GM18870 (cell line): ENCODE data around the gene BCR.

Source experiments
- ATAC-seq: cut with Tn5 transposase; IDR thresholded peaks from one replicate; pipeline ENCODE4 v1.9.1; 2021; ENCODE audit warnings: moderate library complexity; ENCODE audit not compliant: unreplicated experiment

BCR gene

DNA sequence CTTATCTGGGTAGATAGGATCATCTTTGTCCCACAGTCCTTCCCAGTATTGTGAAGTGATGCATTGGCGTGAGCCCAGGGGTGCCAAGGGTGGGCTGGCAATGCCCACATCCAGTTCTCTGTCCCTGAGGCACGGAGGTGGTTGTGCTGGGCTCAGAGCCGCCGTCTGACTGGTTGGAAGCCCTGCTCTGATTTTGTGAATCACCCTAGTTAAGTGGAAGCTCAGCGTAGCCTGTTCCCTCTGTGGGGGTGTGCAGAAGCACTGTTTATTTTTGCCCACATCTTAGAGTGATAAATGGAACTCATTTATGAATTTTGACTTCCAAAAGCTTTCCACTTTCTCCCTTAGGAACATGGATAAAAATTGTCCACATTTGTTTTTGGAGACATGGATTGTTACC is 13.6 kb downstream of the BCR start:
- ATAC-seq = no peak

DNA sequence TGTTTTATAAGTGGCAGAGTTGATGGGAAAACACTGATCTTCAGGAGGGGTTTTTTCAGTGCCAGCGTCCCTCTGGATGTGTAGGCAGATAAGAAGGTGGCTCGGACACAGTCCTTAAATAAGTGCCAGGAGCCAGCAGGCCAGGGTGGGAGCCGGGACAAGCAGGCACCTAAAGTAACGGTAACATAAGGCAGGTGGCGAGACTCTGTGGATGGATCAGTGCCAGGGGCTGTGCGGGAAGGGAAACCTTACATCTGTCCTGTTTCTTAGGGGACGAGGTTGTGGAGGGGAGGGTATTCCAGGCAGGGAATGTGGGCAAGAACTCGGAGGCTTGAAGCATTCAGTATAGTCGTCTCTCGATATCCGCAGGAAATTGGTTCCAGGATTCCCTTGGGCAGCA is 15.9 kb downstream of the BCR start:
- ATAC-seq = no peak

DNA sequence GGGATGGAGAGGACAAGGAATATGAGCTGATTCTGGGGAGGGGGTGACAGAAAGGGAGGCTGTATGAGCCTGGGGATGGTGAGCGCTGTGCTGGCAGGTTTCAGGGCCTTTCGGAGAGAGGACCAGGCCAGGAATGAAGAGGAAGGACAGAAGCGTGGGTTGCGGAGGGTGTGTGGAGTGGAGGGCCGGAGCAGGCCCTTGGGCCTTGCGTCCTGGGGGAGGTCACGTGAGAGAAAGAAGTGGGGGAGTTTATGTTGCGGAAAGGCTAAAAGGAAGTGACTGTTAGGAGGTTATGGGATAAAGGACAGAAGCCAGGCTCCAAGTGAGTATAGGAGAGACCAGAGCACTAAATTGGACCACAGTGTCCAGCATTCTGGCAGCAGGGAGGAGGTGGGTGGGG is 17.5 kb downstream of the BCR start:
- ATAC-seq = no peak

DNA sequence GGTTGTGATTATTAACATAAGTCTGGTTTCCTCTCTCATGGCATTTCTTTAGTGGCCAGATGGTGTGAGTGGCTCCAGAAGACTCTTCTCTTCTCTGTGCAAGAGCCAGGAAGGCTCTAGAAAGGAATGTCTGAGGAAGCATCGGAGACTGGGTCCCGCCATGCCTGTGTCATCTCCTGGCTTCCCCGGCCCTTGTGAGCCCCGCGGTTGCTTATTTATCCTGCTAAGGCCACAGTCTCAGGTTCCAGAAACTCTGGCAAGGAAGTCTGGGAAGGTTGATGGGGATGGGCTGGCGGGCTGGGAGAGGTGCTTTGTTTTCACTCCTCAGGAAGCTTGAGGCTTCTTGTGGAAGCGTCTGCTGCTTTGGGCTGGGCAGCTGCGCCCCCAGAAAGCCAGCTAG is 18.9 kb downstream of the BCR start:
- no peak for ATAC-seq

DNA sequence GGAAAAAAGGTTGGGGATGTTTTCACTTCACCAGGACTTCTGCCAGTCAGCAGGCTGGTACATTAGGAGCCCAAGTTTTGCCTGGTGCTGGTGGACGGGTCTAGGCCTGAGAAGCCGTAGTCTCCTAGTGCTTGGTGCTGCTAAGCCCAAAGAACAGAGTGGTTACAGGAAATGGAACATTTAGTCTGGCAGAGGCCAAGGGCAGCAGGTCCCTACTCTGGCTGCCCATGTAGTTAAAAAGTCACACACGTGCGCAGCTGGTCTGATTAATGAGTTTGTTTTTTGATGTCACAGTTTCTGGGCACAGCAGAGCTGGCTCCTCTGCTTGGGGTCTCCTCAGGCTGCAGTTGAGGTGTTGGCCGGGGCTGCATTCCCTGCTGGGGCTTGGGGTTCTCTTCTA is 20.6 kb downstream of the BCR start:
- no peak for ATAC-seq

DNA sequence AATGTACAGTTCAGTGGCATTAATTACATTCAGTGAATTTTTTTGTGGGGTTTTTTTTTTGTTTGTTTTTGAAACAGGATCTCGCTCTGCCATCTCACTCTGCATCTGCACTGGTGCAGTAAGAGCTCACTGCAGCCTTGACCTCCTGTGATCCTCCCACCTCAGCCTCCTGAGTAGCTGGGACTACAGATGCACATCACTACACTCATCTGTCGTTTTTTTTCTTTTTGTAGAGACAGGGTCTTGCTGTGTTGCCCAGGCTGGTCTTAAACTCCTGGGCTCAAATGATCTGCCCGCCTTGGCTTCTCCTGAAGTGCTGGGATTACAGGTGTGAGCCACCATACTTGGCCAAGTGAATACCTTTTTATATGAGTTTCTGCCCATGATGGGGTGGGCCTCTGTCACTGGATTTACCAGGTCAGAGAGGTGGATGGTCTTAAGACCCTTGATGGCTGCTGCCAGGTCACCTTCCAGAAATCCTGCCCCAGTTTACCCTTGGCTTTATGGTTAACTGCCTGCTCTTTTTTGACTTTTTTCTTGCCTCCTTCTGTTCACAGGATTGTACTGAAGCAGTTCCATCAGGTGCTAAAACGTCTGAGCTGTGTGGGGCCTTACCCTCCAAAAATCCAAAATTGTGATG is 22.6 kb downstream of the BCR start:
- no peak for ATAC-seq

DNA sequence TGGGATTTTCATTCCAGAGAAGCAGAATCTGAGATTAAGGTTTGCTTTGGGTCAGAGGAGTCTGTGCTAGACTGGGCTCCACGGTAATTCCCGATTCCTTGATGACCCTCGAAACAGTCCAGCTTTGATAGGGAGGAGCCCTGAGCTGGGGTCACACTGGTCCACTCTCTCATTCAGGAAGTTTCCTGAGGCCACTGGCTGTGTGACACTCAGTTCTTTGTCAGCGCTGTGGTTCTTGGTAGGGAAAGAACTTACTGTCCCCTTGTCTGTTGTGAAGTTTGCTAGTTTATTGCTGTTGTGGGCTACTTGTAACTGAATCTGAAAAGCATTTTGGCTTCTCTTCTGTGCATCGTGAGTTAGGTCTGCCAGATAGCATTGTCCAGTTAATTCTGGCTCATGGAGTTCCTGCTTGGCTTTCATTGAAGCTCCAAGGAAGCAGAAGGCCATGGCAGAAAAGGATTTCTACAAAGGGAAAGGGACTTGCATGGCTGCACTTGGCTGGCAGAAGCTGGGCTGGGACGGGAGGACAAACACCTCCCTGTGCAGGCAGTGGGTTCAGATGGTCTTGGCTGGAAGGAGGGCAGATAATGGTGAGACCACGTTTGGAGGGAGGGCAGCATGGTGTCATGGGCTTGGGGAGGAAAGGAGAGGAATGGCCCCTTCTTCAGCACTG is 23.3 kb downstream of the BCR start:
- ATAC-seq = no peak

DNA sequence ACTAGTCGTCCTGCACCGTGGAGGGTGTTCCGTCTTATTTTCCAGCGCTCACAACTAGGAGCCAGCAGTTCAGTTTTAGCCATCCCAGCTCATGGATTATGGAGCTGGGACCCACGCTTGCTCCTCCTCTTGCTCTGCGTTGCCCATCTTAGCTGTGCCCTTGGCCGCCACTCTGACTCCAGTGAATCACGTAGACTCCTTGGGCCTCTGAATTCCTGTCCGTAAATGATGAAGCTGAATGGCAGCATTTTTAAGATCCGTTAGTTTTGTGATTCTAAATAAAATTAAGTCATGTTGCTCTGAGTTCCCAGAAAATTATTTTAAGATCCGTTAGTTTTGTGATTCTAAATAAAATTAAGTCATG is 23.8 kb downstream of the BCR start:
- ATAC-seq = no peak

DNA sequence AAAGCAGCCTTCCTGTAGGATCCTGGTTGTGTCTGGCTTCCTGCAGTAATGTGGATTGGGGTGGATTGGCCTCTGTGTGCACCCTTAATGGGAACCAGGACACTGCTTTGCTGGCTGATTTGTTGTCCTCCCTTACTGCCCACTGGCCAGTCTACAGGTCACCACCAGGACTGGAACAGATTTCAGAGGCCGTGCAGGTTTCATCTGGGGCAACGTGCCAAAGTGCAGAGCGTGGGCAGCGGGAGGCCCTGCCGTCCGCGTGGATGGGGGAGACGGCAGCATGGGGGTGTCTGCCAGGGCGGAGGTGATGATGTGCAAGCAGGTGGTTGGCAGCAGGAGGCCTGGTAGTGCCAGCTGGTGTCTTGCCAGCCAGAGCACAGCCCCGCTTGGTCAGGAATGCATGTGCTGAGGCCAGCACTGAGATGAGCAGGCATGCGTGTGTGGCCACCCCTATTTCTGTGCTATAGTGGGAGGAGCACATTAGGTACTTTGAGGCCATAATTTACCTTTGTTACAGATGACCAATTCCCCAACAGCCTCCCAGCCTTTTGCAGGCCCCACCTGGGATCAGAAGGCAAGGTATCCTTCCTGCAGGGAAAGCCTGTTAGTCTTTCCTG is 24.3 kb downstream of the BCR start:
- no peak for ATAC-seq

DNA sequence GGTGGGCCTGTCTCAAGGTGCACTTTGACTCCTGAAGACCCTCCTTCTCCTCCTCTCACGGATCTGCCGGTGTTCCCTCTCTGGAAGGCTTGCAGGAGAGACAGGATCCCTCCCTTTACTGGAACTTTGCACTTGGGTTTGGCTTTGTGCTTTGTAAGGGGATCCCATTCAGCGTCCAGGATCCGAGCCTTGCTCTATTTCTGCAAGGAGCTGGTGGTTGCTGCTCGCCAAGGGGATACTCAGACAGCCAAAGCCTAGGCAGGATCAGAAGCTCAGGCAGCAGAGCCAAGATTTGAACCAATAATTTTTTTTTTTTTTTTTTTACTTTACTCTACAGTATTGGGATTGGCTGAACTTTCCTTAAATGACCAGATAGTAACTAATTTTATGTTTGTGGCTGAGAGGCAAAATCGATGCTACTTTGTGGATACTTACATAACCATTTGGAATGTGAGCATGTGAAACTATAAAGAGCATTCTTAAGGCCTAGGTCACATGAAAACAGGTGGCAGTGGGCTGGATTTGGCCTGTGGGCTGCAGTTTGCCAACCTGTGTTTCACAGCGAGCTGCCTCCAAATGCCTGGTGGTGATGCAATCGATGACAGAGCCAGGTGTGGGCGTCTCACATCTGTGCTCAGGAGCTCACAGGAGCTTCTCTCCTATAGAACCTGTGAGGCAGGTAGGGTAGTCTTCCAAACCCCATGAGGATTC is 25.2 kb downstream of the BCR start:
- ATAC-seq = no peak

DNA sequence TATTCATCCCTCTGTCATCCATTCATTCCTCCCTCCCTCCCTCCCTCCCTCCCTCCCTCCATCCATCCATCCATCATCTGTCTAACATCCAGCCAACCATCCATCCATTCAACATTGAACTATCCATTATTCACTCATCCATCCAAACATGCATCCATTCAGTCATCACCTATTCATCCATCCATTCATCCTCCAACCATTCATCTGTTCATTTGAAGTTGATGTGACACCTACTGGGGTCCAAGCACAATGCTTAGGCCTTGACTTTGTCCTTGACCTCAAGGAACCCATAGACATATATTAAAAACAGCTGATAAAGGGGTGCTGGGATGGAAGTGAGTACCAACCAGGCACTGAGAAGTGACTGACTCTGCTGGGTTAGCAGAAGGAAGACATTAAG is 26.6 kb downstream of the BCR start:
- no peak for ATAC-seq

DNA sequence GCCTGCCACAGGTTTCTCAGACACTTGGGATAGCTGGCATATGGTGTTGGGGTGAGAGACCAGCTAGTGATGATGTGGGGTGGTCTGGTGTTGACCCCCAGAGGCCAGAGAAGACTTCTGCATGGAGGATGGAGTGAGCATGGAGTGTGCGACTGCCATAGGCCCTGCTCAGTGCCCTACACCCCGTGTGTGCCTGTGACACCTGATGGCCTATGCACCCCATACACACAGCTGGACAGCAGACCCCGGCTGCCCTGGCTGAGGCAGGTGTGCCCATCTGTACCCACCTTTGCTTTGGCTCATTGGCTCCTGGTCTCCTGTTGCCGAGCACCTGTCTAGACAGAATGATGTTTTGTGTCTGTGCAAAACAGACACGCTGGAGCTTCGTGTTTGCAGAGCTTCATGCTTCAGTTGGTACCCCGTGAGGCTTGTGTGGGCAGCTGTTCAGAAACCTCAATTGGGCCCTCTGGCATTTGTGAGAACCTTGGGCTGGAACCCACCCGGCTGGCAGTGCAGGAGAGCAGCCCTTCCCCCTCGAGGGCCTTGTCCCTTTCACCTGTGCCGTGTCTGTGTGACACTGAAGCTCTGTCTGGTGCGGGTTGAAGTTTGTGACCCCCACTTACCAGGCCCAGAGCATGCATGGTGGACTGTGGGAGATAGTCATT is 27.6 kb downstream of the BCR start:
- no peak for ATAC-seq

DNA sequence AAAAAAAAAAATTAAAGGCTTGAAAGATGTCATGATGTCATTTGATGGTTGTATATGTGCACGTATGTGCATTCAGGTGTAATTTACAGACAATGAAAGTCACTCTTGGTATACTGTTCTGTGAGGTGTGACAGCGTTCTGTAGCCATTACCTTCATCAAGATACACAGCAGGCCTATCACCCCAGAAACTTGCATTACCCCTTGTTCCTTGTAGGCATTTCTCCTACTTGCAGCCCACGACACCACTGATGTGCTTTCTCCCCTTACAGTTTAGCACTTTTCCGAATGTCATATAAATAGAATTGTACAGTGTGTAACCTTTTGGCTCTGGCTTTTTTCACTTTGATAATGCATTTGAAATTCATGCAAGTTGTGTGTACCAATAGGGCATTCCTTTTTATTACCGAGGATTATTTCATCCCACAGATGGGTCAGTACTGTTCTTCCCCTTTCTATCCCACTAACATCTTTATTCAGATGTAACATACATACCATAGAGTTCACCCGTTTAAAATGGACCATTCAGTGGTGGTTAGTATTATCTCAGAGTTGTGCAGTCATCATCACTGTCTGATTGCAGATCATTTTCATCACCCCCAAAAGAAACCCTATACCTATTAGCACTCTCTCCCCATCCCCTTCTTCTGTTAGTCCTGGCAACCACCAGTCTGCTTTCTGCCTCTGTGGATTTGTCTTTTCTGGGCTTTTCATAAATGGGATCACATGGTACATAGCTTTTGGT is 30.3 kb downstream of the BCR start:
- ATAC-seq = no peak

DNA sequence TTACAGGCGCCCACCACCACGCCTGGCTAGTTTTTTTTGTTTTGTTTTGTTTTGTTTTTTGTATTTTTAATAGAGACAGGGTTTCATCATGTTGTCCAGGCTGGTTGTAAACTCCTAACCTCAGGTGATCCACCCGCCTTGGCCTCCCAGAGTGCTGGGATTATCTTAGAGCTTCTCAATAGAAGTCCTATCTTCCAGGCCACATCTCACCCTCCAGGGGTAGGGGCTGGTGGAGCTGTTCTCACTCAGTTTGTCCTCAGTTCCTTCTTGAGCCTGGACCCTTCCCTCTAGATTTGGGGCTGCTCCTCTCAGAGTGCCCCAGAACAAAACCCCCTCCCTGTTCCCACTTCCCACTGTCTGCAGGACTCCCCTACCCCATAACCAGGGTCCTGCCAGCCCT is 31.3 kb downstream of the BCR start:
- ATAC-seq = no peak

DNA sequence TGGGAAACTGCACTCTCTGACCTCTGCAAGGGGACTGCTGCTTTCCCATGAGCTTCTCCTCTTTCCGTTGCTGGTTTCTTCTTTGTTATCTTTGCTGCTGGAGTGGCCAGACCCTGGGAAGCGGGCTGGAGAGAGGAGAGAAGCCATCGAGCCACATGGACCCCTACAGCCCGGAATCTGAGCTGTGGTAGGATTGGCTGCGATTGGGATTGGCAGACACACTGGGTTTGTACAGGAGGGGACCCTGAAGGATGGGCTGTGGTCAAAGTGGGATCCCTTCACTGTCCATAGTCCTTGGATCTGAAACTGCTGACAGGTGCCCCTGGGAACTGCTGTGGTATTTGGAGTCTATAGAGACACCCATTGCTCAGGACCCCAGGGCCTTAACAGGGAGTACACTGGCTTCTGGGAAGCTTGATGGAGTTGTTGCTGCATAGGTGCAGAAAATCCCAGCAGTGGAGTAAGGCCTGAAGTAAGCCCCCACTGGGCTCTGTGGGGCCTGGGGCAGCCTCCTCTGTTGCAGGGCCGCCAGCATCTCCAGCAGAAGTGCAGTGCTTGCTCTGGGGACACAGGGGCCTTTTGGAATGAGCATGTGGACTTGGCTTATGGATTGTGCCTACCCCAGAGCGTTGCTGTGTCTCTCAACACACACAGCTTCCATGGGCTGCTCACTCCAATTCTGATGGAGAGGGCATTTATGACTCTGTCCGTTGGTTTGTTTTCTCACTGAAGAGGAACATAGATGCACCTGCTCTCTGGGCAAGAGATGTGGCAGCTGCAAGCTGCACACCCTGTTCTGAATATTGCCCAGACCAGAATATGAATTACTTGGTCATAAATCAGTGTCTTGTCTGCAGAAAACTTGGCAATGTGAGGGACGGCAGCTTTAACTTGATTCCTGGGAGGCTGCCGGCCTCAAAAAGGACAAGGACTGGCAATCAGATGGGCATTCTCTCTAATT is 32.0 kb downstream of the BCR start:
- ATAC-seq = no peak

DNA sequence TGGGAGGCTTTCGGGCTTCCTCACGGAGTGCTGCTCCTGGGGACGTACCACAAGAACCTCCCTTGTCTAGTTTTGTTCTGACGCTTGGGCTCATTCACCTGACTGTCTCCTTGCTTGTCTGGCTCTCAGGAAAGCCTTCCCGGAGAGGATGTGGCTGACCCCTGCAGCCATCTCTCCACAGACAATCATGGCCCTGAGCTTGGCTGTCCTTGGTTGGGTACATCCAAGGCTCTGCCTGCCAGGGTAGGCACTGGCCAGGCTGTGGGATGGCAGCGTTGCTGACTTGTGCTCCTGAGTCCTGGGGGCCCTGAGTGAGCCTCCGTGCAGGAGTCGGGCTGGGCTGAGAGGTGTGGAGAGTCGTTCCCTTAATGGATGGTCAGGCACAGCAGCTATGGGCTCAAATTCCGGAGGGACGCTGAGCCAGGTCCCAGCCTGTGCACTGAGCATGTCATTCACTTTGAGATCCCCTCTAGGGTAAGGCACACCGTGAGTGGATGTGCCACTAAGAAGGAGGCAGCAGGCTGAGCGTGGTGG is 32.8 kb downstream of the BCR start:
- no peak for ATAC-seq

DNA sequence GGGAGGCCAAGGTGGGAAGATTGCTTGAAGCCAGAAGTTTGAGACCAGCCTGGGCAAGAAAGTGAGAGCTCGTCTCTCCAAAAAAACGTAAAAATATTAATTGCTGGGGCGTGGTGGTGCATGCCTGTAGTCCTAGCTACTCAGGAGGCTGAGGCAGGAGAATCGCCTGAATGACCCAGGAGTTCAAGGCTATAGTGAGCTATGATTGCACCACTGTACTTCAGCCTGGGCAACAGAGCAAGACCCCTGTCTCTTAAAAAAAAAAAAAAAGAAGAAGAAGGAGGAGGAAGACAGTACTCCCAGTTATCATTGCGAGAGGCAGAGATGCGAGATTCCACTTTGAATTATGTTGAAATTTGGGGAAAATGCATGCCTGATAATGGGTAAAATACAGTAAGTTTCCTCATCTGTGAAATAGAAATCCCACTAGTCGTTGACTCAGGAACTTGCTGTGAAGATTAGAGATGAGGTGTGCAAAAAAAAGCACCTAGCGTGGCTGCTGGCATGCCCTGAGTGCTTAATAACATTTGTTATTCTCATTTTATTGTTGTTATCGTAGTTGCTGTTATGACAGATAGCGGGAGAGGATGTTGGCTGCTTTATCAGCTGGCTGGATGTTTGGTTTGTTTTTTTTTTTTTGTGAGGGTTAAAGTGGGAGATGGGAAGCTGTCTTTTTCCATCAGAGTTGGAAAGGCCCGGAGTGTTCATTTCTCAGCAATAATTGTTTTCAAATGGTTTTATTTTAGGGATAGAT is 33.4 kb downstream of the BCR start:
- no peak for ATAC-seq

DNA sequence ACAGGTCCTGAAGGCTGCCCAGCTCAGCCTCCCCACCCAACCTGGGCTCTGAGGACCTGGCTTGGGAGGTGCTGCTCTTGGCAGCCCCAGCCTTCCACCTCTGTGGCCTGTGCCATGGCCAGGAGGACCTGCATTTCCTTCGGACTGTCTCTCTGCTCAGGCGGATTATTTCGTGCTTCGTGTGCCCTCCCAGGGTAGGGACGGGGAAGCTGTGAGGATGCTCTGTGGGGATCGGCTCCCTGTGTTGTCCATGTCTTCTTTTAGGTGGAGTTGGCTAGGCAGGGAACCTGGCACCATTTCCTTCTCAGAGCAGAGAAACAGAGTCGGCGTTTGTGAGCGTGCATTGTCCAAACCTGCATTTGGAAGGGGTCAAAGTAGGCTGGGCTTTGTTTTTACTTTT is 34.1 kb downstream of the BCR start:
- no peak for ATAC-seq
